Epithelial cell of esophagus (primary cell): ENCODE data around the gene NES.
A peak's percentile ranks its signal among the peaks of the same experiment; 100 is the strongest.

Experiments used
- DNase-seq: peaks from one replicate; pipeline ENCODE4 v3.0.0; 2010; ENCODE audit warnings: low read depth
- H3K4me3 ChIP-seq: 2 replicates; pipeline ENCODE4 v1.5.1; 2011; ENCODE audit warnings: mild to moderate bottlenecking, low read length, control low read depth
- CTCF ChIP-seq: IDR thresholded peaks from 2 replicates; pipeline ENCODE4 v1.5.1; 2011; ENCODE audit warnings: low read depth, mild to moderate bottlenecking, low read length, control low read depth, inconsistent platforms; ENCODE audit not compliant: insufficient read depth; ENCODE audit errors: missing control alignments

The NES gene

GRCh38 chr1:156689953-156690674, 12.9 kb upstream of the NES start:
- TF ChIP-seq CTCF = no peak
- H3K4me3 ChIP-seq = peak overlapping the region; percentile 42
- DNase-seq = peak; percentile 85

GRCh38 chr1:156689035-156689952, 12.1 kb upstream of the NES start:
- peak; percentile 94 for TF ChIP-seq CTCF
- DNase-seq = peak; percentile 81
- H3K4me3 ChIP-seq = peak overlapping the region; percentile 42

- TF ChIP-seq CTCF = no peak
- peak; percentile 96 for DNase-seq
- H3K4me3 ChIP-seq = no peak overlapping the region
Measured at GRCh38 chr1:156684227-156684782, 7.1 kb upstream of the NES start.

- H3K4me3 ChIP-seq = no peak overlapping the region
- peak; percentile 4 for TF ChIP-seq CTCF
- no peak for DNase-seq
Measured at GRCh38 chr1:156682166-156682890, 5.1 kb upstream of the NES start.

DNA sequence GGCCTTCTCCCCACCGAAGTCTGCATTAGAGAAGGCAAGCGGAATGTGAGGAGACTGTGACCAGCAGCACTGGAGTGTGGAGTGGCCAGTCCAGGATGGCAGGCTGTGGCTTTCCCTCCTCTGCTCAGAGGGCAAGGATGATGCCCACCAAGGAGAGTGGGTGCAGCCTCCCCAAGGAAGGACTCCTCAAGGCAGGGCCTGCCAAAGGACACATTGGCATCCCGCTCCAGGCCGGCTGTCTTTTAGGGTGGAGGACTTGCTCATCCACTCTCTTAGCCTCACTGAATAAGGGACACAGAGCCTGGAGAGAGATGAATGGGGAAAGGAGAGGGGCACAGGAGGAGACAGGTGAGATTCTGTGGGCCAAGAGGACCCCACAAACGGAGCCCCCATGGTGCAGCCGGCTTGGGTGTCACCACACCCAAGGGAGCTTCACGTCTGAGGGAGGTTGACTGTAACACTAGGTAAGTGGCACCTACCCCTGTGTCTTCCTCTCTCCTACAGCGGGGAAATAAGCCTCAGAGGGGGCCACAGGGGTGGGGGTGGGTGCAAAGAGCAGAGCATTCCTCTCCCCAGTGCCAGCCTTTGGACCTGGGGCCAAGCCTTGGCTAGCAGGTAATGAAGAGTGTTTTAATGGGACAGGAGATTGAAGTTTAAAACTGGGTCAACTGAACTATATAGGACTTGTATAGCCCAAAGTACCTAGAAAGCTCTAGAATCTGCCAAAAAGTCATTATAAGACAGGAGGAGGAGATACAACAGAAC, 4.2 kb upstream of the NES start:
- no peak for DNase-seq
- no peak for TF ChIP-seq CTCF
- H3K4me3 ChIP-seq = no peak overlapping the region

GRCh38 chr1:156680056-156680455, 2.8 kb upstream of the NES start:
- no peak overlapping the region for H3K4me3 ChIP-seq
- TF ChIP-seq CTCF = no peak
- no peak for DNase-seq
